NCI-H1105 (cell line): ENCODE data around the gene BORA.
"Not testable (repeated sequence)": the region's sequence is repeated elsewhere in the genome, so short reads cannot be mapped to it uniquely, and the experiment has no call there.

Source experiments
- DNase-seq: peaks from one replicate; lab custom pipeline; 2025; lab: John Stamatoyannopoulos, UW

The BORA gene

DNA sequence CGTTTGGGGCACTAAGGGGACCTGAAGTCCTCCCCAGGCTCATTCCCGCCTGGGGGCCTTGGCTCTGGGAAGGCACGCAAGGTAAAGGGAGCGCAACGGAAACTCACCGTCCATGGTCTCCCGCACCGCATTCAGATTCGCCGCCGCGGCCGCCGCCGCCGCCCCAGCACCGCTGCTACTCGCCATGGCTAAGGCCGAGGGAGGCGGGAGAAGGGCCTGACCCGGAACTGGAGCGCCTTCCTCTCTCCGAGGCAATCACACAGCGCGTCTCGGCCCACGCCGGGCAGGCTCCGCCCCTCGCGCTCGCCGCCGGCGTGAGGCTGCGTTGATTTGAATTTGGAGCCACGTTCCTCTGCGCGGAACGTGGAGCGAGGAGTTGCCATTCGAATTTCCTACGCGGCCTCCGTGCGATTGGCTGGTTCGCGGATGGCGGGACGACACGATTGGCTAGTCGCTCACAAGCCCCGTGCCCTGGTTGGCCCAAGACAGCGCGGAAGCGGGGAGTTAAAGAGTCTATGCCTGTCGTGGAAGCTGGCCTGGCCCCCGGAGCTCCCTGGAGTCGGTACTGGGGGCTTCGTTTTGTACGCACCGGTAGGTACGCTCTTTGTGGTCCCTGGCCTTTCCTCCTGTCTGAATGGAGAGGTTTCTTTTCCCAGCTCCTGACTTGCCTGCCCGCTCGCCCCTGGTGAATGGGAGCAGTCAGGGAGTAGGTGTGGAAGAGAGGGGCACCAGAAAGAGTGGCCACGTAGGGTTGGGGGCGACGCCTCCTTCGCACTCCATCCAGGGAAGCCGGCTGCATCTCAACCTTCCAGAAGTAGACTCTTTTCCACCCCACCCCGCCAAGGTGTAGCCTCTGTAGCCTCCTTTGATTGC, at the start of gene BORA, which contains the start of gene MZT1:
TSS of gene BORA (plus strand) at position 507 of the 873 bp plus-strand sequence. CDS start 1,018 bp downstream, outside the sequence.
TSS of gene MZT1 (minus strand) at position 213 of the 873 bp plus-strand sequence. CDS start at position 186, 27 bp downstream.
- peak; percentile 92 for DNase-seq

DNA sequence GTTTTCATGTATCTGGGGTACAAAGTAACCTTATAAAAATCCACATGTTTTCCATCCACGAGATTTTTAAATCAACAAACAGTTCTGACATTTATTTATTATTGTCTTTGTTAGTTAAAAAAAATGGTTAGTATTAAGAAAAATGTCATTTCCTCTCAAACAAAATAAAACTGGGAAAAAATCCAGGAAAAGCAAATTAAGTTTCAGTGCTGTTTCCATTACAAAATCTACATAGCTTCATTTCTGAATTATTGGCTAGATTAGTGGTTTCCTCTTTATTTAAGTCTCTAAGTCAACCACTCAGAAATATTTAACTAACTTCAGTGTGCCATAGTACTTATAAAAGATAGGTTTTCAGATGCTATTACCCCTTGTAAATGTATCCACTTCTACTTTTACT, 49.4 kb upstream of the BORA start:
- DNase-seq, result no peak

DNA sequence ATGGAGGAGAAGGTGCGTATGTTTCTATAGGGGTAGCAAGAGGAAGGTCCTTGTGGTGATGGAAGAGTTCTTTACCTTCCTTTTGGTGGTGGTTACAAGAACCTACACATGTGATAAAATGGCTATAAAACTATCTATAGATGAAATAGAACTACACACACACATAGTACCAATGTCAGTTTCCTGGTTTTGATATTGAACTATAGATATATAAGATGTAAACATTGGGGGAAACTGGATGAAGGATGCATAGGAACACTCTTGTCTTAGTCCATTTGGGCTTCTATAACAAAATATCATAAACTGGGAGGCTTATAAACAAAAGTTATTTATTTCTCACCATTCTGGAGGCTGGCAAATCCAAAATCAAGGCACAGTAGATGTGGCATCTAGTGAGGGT, 47.4 kb upstream of the BORA start:
- no peak for DNase-seq

DNA sequence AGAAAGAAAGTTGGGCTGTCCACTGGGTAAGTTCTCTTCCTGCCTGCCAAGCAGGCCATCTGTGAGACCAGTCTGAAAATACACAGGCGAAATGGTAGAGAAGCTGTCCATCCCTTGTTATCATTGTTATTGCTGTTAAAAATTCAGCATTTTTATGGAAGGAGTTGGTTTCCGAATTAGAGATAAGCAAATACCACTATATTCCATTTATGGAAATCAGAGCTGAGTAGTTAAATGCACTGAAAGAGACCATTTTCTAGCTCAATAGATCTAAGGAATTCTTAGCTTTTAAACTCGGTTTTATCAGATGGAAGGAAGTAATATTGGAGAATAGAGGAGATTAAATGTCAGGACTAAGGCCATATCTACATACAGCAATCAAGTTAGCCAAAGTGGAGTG, 41.0 kb upstream of the BORA start:
- no peak for DNase-seq

DNA sequence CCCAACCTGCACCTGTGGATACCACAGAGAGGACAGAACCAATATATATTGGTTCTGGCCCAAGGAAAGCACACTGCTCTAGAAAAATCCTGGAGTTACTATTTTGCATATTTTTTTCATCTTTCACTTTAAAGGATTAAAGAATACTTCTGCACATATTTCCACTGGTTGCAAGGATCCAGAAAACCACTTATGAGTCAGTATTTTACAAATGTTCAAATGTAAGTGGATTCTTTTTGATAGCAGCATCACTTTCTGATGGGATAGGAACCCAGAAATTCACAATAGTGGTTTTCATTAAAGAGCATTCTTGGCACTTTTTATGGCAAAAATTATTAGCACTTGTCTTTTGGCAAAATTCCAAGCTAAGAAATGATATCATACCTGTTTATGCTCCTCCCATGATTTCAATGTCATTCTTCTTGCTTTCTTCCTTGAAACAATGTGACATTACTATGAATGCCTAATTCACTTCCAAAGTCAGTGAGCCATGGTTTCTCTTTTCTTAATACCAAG, 38.5 kb upstream of the BORA start:
- DNase-seq, result no peak

DNA sequence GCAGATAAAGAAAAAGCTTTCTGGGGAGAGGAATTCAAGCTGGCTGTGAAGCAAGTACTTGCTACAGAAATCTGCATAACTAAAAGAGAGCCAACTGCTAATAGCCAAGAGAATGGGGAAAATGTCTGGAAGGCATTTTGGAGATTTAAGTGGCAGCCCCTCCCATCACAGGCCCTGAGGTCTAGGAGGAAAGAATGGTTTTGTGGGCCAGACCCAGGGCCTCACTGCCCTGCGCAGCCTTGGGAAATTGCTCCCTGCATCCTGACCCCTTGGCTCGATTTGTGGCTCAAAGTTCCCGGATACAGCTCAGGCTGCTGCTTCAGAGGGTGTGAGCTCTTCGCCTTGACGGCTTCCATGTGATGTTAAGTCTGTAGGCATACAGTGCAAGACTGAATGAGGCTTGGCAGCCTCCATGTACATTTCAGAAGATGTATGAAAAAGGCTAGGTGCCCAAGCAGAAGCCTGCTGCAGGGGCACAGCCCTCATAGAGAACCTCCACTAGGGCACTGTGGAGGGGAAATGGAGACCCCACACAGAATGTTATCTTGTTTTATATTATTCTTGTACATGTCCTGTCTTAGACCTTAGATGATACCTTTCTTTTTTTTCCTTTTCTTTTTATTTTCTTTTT, 34.7 kb upstream of the BORA start:
- no peak for DNase-seq

DNA sequence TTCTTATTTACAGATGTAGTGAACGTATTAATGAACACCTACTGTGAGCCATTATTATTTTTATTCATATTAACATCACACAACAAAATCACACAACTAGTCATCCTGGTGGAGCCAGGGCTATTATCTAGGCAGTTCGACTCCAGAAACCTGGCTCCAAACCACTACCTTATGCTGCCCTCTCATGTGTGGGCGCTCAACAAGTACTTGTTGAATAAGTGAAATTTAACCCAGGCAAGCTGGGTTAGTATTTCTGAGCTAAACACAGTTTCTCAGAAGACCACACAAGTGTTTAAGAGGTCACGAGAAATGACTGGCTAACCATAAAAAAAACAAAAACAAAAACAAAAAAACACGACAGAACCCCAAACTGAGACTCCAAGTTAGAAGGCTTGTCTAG, 33.9 kb upstream of the BORA start:
- DNase-seq, result no peak

DNA sequence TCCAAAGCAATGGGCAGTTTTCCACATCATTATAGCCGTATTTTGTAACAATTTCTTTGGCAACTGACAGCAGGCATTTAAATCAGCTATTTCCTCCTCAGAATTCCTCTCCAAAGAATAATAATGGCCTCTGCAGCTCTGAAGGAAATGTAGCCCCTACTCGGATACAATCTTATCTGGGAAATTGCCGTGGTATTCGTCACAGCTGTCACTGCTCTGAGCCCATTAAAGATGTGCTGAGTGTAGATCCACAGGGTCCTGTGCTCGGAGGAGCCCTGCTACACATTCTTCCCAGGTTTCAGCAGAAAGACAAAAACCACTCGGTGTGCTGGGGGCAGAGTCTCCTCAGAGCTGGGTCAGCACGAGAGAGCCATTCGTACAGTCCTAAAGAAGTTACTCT, 33.4 kb upstream of the BORA start:
- DNase-seq, result no peak

DNA sequence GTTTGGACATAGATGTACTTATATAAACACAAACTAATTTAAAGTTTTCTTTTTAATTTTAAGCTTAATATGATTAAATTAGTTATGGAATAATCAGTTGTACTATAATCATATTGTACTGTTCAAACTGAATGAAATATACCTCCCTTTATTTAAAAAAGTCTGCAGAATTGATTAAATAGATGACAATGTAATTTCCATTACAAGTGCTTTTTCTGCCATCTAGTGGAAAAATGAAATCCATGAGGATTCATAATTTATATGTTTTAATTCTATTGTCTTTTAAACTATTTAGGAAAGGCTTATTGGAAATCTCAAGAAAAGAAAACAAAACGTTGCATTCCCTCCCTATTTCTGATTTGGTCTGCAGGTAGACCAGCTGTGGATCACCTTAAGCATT, 31.1 kb upstream of the BORA start:
- DNase-seq, result no peak

DNA sequence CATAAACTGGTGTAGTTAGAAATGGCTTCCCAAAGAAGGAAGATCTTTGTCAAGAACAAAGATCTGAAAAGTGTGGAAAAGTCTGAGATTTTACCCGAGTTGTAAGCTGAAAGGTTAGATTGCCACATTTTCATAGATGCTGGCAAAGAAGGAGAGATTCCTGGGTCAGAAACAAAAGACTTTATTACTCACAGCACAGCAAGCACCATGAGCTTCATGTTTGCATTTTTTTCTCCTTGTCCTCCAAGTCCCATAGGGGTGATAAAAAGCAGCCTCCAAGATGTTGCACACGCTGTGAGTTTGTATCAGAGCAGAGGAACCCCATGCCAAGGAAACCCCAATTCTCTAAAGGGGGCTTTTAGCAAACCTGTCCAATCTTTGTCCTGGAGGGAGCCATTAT, 29.6 kb upstream of the BORA start:
- no peak for DNase-seq

DNA sequence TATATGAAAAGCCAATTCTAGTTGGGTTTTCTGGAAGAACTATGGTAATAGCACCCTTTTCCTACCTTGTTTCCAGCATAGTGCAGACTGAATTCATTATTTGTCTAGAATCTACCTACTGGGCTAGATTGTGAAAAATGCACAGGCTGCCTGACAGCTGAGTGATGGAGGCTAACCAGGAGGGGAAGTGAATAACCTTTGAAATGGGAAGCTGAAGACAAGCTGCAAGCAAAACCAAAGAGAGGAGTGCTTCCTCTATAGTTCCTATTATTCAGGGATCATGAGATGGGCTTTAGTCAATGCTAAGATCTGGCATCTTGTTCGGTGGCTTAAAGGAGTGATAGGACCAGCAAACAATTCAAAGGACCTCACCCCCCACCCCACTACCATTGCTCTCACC, 27.2 kb upstream of the BORA start:
- no peak for DNase-seq

DNA sequence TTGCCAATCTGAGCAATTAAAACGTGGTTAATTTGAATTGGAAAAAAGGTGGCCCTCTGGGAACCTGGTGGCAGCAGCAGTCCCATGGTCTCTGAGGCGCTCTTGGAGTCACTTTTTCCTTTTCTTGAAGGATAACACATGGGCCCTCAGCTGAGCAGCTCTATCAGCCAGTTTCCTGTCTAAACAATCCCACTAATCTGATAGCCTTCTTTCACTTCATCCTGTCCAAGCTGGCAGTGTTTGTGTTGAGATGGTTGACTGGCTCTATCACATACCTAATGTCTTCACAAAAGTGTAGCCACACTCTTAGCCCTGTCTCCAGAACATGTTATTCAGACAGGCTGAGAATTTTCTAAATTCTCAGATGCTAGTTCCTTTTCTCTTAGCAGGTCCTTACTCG, 10.9 kb upstream of the BORA start:
- no peak for DNase-seq

DNA sequence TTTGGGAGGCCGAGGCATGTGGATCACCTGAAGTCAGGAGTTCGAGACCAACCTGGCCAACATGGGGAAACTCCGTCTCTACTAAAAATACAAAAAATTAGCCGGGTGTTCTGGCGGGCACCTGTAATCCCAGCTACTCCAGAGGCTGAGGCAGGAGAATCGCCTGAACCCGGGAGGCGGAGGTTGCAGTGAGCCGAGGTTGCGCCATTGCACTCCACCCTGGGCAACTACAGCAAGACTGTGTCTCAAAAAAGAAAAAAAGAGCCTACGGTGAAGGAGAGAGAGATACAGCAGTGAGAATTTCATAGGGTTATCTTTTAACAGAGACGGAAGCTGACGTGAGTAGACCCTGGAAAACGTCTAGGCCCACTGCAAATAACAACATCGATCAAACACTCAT, 1.5 kb upstream of the BORA start:
- not testable (repeated sequence) for DNase-seq

DNA sequence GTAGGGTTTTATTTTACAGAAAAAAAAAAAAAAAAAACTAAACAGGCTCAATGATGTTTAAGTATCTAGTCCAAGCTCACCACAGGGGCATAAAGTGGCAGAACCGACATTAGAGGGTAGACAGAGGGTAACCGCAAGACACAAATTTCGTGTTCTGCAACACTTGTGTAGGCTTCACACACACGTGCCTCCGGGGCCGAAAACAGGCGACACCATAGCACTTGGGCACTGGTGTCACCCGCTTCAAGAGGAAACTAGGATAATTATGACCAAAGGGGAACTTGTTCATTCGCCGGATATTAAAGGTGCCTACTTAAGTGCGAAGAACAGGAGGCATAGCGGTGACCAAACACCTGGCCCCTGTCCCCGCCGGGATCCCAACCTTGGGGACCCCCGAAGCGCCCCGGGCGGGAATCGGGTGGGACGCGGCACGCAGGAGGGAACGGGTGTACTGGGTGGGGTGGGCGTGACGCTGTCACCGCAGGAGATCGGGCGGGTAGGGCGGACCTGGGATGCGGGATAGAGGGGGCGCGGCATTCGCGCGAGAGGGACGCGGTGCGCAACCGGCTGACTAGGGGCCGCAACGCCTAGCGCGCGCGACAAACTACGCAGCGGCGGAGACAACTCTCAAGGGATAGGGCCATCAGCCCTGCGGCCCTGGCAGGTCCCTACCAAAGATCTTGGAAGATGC, 852 bp upstream of the BORA start:
- no peak for DNase-seq

DNA sequence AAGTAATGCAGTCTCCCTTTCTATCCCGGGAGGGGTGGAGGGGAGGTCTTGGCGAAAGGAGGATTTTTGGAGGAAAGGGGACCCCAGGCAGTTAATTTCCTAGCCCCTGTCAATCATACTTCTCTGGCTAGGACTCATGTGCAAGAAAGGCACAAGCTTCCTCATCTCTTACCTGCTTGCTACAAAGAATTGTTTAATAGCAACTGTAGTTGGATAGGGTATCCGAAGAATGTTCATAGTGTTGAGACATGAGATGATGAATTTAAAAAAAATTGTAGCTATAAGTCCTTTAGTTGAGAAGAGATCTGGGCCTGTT, 525 bp downstream of the BORA start:
- DNase-seq, result no peak

DNA sequence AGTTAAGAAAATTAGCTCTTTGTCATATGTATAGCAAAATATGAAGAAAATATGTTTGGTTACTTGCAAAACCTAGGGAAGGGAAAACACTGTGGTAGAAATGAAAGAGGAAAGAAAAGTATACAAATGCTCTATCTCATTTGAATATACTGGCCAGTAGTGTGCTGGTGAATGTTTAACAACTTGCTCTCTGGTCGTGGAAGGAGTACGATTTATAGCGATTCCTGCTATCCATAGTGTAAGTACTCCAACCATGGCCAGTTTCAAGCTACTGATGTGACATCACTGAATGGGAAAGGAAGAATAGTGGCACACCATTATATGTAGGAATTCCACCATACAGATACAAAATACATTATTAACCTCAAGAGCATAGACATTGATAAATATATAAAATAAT, 9.3 kb downstream of the BORA start:
- no peak for DNase-seq

DNA sequence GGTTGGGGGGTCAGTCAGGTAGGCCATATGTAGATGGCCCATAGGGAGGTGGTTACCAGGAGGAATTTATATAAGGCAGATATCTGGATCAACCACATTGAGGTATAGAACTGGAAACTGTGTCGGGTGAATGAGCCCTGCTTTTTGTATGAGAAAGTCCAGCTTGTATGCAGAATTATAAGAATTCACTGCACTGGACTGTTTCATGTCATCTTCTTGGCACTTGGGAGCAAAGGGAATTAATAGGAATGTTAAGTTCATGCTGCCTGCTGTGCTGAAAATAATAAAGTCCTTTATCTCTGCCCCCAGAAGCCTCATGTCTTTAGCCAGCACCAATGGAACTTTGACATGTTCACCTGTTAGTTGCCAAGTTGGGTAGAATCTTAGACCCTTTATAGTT, 12.3 kb downstream of the BORA start:
- DNase-seq, result no peak

DNA sequence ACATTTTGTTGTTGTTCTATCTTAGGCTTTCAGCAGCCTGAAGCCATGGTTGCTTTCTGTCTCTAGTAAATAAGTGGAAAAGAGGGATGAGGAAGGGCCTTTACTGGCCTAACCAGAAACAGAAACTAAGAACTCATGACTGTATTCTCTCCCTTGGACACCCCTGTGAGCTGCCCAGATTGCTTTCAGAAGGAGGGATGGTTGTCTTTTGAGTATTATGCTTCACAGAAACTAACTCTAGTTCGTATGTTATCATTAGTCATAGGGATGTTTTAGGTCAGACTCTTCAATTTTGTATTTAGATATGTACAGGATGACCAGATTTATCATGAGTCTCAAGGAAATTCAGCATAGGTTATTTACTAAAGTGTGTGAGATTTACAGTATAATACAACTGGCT, 17.5 kb downstream of the BORA start:
- DNase-seq, result no peak

DNA sequence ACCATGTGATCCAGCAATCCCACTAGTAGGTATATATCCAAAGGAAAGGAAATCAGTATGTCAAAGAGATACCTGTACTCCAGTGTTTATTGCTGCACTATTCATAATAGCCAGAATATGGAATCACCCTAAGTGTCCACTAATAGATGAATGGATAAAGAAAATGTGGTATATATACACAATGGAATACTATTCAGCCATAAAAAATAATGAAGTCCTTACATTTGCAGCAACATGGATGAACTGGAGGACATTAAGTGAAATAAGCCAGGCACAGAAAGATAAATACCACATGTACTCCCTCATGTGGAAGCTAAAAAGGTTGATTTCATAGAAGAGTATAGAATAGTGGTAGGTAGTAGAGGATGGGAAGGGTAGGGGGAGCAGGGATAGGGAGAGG, 23.5 kb downstream of the BORA start:
- no peak for DNase-seq

DNA sequence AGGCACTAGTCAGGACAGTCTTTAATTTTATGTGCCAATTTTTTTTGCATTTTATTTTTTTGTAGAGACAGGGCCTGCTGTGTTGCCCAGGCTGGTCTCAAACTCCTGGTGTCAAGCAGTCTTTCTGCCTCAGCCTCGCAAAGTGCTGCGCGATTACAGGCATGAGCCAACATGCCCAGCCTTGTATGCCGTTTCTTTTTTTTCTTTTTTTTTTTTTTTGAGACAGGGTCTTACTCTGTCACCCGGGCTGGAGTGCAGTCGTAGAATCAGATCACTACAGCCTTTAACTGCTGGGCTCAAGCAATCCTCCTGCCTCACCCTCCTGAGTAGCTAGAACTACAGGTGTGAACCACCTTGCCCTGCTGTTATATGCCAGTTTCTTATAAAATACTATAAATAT, 26.4 kb downstream of the BORA start:
- peak; percentile 14 for DNase-seq

DNA sequence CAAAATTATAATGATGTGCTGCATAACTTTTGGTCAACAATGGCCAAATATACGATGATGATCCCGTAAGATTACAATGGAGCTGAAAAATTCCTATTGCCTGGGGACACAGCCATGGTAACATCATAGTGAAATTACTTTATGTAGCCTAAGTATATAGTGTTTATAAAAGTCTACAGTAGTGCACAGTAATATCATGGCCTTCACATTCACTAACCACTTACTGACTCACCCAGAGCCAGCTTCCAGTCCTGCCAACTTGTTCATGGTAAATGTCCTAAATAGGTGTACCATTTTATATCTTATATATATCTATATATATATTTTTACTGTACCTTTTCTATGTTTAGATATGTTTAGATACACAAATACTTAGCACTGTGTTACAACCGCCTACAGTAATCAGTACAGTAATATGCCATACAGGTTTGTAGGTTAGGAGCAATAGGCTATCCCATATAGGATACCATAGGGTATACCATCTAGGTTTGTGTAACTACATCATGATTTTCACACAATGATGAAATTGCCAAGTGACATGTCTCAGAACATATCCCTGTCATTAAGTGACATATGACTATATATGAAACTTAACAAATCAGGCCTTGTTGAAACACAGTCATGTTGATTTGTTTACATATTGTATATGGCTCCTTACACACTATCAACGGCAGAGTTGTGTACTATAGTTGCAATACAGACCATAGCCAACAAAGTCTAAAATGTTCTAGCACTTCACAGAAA, 30.2 kb downstream of the BORA start:
- no peak for DNase-seq

DNA sequence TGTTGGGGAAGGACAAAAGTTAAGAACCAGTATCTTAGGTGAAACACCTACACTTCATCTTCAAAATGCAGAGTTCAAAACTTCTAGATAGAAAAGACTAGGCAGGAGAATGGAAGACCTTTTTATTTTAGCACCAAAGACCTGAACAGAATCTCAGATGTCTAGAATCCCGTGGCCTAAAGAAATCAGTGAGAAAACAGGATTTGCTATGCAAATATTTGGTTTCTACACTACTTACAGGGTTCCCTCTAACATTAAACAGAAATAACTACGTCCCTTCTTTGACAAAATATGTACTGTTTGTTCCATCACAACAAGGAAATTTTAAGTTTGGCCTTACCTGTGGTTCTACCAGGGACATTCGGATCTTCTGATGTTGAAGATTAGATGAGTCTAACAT, 32.5 kb downstream of the BORA start:
- DNase-seq, result no peak
